ENCODE results near the gene NLRP6.

GRCh38 chr11:252666-253065 lies 25.5 kb upstream of the NLRP6 start:
- TF ChIP-seq POLR2A (IDR thresholded peaks at IDR 0.05) = no peak
- TF ChIP-seq, protein P1, sequence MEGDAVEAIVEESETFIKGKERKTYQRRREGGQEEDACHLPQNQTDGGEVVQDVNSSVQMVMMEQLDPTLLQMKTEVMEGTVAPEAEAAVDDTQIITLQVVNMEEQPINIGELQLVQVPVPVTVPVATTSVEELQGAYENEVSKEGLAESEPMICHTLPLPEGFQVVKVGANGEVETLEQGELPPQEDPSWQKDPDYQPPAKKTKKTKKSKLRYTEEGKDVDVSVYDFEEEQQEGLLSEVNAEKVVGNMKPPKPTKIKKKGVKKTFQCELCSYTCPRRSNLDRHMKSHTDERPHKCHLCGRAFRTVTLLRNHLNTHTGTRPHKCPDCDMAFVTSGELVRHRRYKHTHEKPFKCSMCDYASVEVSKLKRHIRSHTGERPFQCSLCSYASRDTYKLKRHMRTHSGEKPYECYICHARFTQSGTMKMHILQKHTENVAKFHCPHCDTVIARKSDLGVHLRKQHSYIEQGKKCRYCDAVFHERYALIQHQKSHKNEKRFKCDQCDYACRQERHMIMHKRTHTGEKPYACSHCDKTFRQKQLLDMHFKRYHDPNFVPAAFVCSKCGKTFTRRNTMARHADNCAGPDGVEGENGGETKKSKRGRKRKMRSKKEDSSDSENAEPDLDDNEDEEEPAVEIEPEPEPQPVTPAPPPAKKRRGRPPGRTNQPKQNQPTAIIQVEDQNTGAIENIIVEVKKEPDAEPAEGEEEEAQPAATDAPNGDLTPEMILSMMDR (IDR thresholded peaks at IDR 0.05) = no peak

Measured in transverse colon (tissue), 3 donors.